NCI-H2227 (cell line): ENCODE measurements around the gene NTPCR.

Experiments used
- DNase-seq: peaks from one replicate; lab custom pipeline; 2025; ENCODE audit not compliant: unreplicated experiment; lab: John Stamatoyannopoulos, UW

NTPCR gene

GRCh38 chr1:233006108-233006507, 55.7 kb downstream of the NTPCR start:
- DNase-seq, result no peak

GRCh38 chr1:233006541-233006973, 56.1 kb downstream of the NTPCR start:
- no peak for DNase-seq

DNA sequence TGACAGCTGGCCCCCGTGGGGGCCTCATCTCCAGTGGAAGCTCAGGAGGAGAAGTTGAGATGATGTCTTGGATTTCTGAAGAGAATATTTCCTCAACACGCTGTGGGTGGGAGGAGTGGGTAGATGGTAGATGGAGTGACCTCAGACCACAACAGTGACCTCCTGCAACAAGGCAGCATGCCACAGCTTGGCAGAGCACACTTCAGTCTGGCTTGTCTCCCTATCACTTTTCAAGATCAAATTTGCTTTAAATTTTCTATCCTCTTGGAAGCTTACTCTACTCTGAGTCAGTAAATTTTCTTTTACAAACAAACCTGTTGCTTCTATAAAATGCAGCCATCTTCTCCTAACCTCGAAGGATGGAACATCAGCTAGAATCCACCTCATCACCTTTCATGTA, 59.7 kb downstream of the NTPCR start:
- no peak for DNase-seq

GRCh38 chr1:233012021-233012420, 61.6 kb downstream of the NTPCR start:
- no peak for DNase-seq

GRCh38 chr1:233015965-233016364, 65.6 kb downstream of the NTPCR start:
- DNase-seq, result no peak

GRCh38 chr1:233016798-233017197, 66.4 kb downstream of the NTPCR start:
- DNase-seq, result no peak

- no peak for DNase-seq
Measured at GRCh38 chr1:233019083-233019482, 68.7 kb downstream of the NTPCR start.

DNA sequence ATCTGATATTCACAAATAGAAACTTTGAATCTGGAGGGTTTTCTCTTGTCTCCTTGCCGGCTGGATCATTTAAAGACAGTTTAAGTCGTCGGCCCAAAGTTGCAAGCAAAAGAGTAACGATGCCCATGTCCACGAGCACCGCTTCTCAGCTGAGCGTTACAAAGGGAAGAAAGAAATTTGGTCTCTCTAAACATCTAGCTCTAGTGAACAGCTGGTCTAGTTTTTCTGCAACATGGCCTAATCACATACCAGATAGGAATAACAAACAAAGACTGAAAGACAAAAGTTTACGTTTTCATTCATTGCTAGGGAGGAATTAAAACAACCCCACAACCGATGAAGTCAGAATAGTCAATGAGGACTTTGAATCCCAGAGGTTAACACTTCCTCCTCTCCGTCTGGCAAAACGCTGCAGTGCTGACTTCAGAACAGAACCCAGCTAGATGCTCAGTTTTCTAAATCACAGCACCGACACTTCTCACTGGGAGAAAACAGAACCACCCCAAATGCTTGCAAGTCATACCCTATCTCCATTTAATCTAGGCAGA, 69.4 kb downstream of the NTPCR start:
- DNase-seq, result no peak

DNA sequence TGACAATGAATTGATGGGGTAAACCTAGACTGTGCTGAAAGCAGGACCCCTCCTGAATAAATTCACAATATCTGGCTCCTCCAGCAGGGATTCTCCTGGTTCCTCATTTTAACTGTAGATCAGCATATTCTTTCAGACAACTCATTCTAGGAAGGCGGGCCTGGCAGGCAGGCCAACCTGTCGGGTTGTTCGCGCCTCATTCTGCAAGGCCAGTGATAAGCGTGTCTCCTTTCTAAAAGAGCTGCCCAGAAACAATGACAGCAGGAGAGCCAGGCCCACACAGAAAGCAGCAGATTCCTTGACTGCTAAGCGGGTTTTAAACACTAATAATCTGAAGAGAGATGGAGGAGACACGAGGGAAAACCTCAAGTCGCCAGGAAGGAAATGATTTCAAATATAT, 70.0 kb downstream of the NTPCR start:
- DNase-seq, result no peak

GRCh38 chr1:233022246-233022645, 71.8 kb downstream of the NTPCR start:
- no peak for DNase-seq

- no peak for DNase-seq
Measured at GRCh38 chr1:233024199-233024598, 73.8 kb downstream of the NTPCR start.

GRCh38 chr1:233025157-233025556, 74.7 kb downstream of the NTPCR start:
- DNase-seq, result peak; percentile 28

GRCh38 chr1:233025567-233025966, 75.2 kb downstream of the NTPCR start:
- no peak for DNase-seq

DNA sequence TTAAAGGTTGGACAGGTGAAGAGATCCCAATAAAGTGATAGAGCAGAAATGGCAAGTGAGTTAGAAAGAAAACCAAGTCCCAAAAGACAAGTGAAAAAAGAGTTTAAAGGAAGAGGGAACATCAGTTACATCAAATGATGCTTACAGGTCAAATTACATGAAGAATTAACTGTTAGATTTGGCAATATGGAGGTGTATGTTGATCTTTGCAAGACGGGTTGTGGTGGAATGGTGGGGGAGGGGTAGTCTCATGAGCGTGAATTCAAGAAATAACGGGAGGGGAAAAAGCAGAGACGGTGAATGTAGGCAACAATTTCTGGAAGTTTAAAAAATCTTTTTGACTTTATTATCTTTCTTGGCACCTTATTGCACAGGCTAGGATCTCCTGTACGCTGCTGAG, 76.6 kb downstream of the NTPCR start:
- DNase-seq, result no peak

GRCh38 chr1:233031521-233031920, 81.1 kb downstream of the NTPCR start:
- no peak for DNase-seq

DNA sequence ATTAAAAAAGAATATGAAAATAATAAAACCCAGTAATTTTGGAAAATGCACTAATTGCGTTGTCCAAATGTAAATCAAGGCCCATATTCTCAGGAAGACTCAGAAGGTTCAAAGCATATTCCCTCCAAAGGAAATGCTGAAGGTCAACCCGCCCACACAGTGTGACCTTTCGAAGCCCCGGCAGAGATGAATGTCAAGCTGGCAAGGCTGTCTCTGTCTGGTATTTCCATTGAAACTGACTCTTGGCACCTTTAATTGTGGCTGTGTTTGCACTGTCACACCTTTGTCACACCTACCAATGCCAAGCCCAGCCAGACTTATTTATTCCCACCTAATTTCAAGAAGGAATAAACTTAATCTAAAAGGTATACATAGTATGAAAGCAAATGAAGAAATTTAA, 82.5 kb downstream of the NTPCR start:
- DNase-seq, result no peak

GRCh38 chr1:233033361-233033760, 83.0 kb downstream of the NTPCR start:
- no peak for DNase-seq
